Heart right ventricle (tissue), 16 donors: ENCODE measurements around the gene RUSF1. TPM values are rescaled to one million over a fixed set of nuclear protein-coding genes. Genes with fewer than 3 reads are reported as not detected.

Experiments used
- ATAC-seq, 8 donors: fragments of 200-7000 bp; cut with Tn5 transposase; one replicate each; pipeline ENCODE4 v1.9.1; 2020; ENCODE audit warnings: mild to moderate bottlenecking in 8 of 8, moderate library complexity in 8 of 8, moderate number of reproducible peaks in 1 of 8
- DNase-seq, 2 donors: peaks; one replicate each; pipeline ENCODE4 v3.0.0-alpha.2; 2020
- H3K27ac ChIP-seq, 10 donors: fragments of 200-600 bp; sonication (generic) in 2 of 10; one replicate each; pipeline versions ENCODE4 v1.5.0 to v1.8.0; 2020 to 2022; ENCODE audit warnings: mild to moderate bottlenecking in 3 of 10
- H3K27me3 ChIP-seq, 7 donors: fragments of 200-600 bp; one replicate each; pipeline ENCODE4 v1.8.0; 2021 to 2022; ENCODE audit warnings: mild to moderate bottlenecking in 2 of 7
- H3K36me3 ChIP-seq, 9 donors: fragments of 200-600 bp; sonication (generic) in 1 of 9; one replicate each; pipeline versions ENCODE4 v1.5.0 to v1.8.0; 2020 to 2022; ENCODE audit warnings: mild to moderate bottlenecking in 2 of 9
- H3K4me1 ChIP-seq, 9 donors: fragments of 200-600 bp; sonication (generic) in 1 of 9; one replicate each; pipeline versions ENCODE4 v1.5.0 to v1.8.0; 2020 to 2022; ENCODE audit warnings: mild to moderate bottlenecking in 4 of 9
- H3K4me3 ChIP-seq, 10 donors: fragments of 200-600 bp; sonication (generic) in 2 of 10; one replicate each; pipeline versions ENCODE4 v1.5.0 to v1.8.0; 2020 to 2022; ENCODE audit warnings: mild to moderate bottlenecking in 7 of 10, moderate library complexity in 2 of 10
- H3K9me3 ChIP-seq, 11 donors: fragments of 200-600 bp in 10 of 11; sonication (generic) in 2 of 11; one replicate each; pipeline versions ENCODE4 v1.5.0 to v1.8.0; 2013 to 2022; ENCODE audit warnings: mild to moderate bottlenecking in 2 of 11, control low read depth in 1 of 11, moderate library complexity in 1 of 11
- WGBS, 2 donors: extraction: QIAGEN DNeasy Blood & Tissue Kit; methylation state at CpG; one replicate each; pipeline ENCODE4 v1.1.7; 2013; ENCODE audit warnings: inconsistent platforms in 1 of 2; 5-methylcytosine and 5-hydroxymethylcytosine counted together
- intact Hi-C, 10 donors: fragments of 100-400 bp; cut with DNase I; formaldehyde crosslinking; loops; one replicate each; pipeline versions ENCODE4 v1.11.1 to v1.14.2; 2022
- polyA plus RNA-seq, 2 donors: library from polyadenylated mRNA; stranded (reverse); fragments of 200-250 nt; gene quantifications; one replicate each; pipeline ENCODE4 v1.2.3, GENCODE V29; 2013
- total RNA-seq, 10 donors: library from RNA; stranded (reverse); fragmentation: NEBNext Ultra II Directional in 3 of 10; extraction: Animal tissue kit (Norgen Biotek cat#: 25700) in 3 of 10; gene quantifications; one replicate each; pipeline versions ENCODE4 v1.2.1 to v1.2.4, GENCODE V29; 2021 to 2023
- TF ChIP-seq, protein P1 (sequence below), 9 donors: fragments of 200-600 bp; sonication (generic) in 2 of 9; IDR thresholded peaks; one replicate each; pipeline versions ENCODE4 v1.5.0 to v1.8.0; 2021 to 2022; ENCODE audit warnings: antibody characterized with exemption in 9 of 9, mild to moderate bottlenecking in 5 of 9, moderate library complexity in 1 of 9
- donor health status: Arrhythmogenic right ventricular cardiomyopathy.
- donor health status: ischemic (EF 13 %, LVEDD 7.1; RV severe dilation, severe dysfunction).
- donor health status: healthy with polysubstance abuse.
- donor health status: DM: no; HTN: yes; CAD: no.
- donor health status: DM: no; HTN: no; CAD: no.
- donor health status: ischemic (EF 25% LVEDD 6.9; RV normal size, moderate dysfunction).
- donor health status: ischemic (EF 25% LVEDD 5.7; RV mildly dilated, moderate dysfunction).
- donor health status: healthy.
- donor health status: DM: yes; HTN: yes; CAD: no.
- donor health status: Ischemic cardiomyopathy.
- donor health status: ischemic (EF 35%, LVEDD 5.7; RV mildly dilated, moderate dysfunction).
- donor health status: nonischemic (EF 11% LVEDD 7.7; RV severe dilation, severe dysfunction).
- donor health status: DM: yes; HTN: yes; CAD: no.
- donor health status: PGD.
- donor health status: ischemic (EF 29% LVEDD 5.4; RV normal size, mild dysfunction).
- donor health status: nonischemic (EF 23%, LVEDD 6.1; RV moderate dilation, normal function).

RUSF1 gene
- total and polyA plus RNA-seq, 12 donors = 21.9 to 44.4 (median 25.0) TPM

DNA sequence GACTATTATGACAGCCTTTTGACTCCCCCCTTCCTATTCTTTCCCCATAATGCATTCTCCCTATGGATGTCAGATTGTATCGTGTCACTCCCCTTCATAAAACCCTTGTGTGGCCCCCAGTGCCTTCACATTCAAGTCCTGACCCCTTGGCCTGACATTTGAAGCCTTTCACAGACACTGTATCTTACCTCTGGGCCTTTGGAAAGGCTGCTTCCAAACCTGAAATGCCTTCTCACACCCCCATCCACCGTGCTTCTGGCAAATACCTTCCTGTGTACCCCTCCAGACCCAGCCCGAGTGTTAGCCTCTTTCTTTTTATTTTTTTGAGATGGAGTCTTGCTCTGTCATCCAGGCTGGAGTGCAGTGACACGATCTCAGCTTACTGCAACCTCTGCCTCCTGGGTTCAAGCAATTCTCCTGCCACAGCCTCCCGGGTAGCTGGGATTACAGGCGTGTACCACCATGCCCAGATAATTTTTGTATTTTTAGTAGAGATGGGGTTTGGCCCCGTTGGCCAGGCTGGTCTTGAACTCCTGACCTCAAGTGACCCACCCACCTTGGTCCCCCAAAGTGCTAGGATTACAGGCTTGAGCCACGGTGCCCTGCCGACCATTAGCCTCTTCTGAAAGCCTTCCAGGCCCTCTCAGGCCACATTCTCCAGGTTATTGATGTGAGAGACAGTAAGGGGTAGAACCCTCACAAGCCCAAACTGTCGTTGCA lies 46.8 kb downstream of the RUSF1 start:
- H3K4me1 ChIP-seq = peaks cover 9 to 33% (median 30%) of the 10 kb centered on the region in 9 donors
- no peaks in the 10 kb centered on the region for H3K27me3 ChIP-seq
- no peak for DNase-seq
- WGBS, 2 donors = 90 to 93% methylated on average over 10 of the region's 10 CpGs
- H3K4me3 ChIP-seq = no peak overlapping the region
- peaks cover 0 to 49% (median 23%) of the 10 kb centered on the region in 9 donors for H3K36me3 ChIP-seq
- no peak for ATAC-seq
- no peak overlapping the region for H3K27ac ChIP-seq
- TF ChIP-seq, protein P1, sequence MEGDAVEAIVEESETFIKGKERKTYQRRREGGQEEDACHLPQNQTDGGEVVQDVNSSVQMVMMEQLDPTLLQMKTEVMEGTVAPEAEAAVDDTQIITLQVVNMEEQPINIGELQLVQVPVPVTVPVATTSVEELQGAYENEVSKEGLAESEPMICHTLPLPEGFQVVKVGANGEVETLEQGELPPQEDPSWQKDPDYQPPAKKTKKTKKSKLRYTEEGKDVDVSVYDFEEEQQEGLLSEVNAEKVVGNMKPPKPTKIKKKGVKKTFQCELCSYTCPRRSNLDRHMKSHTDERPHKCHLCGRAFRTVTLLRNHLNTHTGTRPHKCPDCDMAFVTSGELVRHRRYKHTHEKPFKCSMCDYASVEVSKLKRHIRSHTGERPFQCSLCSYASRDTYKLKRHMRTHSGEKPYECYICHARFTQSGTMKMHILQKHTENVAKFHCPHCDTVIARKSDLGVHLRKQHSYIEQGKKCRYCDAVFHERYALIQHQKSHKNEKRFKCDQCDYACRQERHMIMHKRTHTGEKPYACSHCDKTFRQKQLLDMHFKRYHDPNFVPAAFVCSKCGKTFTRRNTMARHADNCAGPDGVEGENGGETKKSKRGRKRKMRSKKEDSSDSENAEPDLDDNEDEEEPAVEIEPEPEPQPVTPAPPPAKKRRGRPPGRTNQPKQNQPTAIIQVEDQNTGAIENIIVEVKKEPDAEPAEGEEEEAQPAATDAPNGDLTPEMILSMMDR (IDR thresholded peaks at IDR 0.05) = no peak
- H3K9me3 ChIP-seq = no peaks in the 10 kb centered on the region
- intact Hi-C loops = loop anchor here in 3 of 10 donors (5.0 to 10.0 kb wide), 2 partner anchors 41 to 413 kb away; partner anchors contain the start of gene ZNF267 (in 2 of the 3)

DNA sequence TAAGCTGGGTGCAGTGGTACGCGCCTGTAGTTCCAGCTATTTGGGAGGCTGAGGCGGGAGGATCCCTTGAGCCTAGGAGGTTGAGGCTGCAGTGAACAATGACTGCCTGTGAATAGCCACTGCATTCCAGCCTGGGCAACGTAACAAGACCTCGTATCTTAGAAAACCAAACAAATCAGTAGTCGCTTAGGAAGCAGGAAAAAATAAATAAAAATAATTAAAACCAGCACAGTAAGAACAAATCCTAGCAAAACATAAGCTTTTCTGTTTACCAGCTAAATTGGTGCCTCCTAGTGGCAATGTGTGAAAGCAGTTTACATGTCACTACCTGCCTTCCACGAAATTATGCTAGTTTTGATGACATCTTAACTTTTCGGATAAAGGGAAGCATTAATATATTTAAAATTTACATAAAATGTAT lies 47.6 kb downstream of the RUSF1 start:
- WGBS, 2 donors = 58 to 67% methylated on average over 8 of the region's 8 CpGs

DNA sequence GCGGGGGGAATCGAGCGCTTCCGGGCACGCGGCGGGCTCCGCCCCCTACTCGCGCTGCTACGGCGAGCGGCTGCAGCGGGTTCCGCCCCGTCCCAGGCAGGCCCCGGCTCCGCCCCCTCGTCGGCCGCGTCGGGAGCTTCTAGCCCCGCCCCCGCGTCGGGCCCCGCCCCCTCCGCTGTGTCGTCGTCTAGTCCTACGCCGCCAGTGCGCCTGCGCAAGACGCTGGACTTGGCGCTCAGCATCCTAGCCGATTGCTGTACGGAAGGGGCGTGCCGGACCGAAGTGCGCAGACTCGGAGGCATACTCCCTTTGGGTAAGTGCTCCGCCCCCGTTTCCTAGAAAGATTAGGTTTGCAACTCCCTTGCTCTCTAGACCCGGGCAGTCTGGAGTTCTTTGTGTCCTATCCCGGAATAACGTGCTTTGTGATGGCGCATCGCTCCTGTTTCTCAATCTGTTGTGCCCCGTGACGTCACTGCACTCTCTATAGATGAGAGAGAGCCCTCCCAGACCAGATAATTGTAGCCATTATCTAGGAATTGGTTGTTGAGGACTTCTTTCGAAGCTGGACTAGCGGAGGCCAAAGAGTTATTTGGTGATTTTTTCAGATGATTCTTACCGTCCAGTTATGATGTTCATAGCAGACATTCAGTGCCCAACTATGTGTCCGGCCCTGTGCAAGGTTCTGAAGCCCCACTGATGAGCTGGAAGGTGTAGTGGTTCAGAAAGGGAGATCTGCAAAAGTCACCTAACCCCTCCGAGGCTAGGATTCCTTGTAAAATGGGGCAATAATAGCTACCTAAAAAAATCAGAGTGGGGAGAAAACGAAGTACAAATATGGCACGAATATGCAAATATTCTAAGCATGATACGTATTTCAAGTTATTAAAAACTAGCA lies 48.3 kb downstream of the RUSF1 start:
- Histone ChIP-seq H3K27ac (peak overlapping the region; percentile 95 to 100 (median 98)), H3K4me3 (peak overlapping the region; percentile 37 to 90 (median 75)), H3K9me3 (no peaks in the 10 kb centered on the region), H3K27me3 (no peaks in the 10 kb centered on the region), H3K4me1 (peaks cover 9 to 48% (median 43%) of the 10 kb centered on the region in 9 donors), H3K36me3 (peaks cover 0 to 39% (median 22%) of the 10 kb centered on the region in 9 donors)
- 2 to 3% methylated on average over 53 to 61 of the region's 61 CpGs for whole genome bisulfite sequencing, 2 donors
- ATAC-seq (peak; percentile 88 to 95 (median 92)), DNase-seq (peak; percentile 100)
- intact Hi-C loops = loop anchor here in 7 of 10 donors (1.0 to 10.0 kb wide), 11 partner anchors 42 to 503 kb away; partner anchors contain the start of genes FUS (in 3 of the 7), ZNF267 (in 3 of the 7), RUSF1 (in 2 of the 7) and KAT8 (in 1 of the 7)
- TF ChIP-seq, protein P1 (IDR thresholded peaks at IDR 0.05) = no peak

More for the DNA sequence above, 47.6 kb downstream of the RUSF1 start:
- TF ChIP-seq, protein P1 (IDR thresholded peaks at IDR 0.05) = peak; percentile 21 to 70 (median 57)
- H3K4me3 ChIP-seq = peak overlapping the region in 8 of 10 donors; percentile 21 to 90 (median 75)
- H3K27ac ChIP-seq = peak overlapping the region in 8 of 10 donors; percentile 61 to 100 (median 99)
- H3K27me3 ChIP-seq = no peaks in the 10 kb centered on the region
- no peaks in the 10 kb centered on the region for H3K9me3 ChIP-seq
- ATAC-seq (no peak), DNase-seq (no peak)
- H3K36me3 ChIP-seq = peaks cover 0 to 42% (median 23%) of the 10 kb centered on the region in 9 donors
- H3K4me1 ChIP-seq = peaks cover 9 to 41% (median 37%) of the 10 kb centered on the region in 9 donors
- intact Hi-C loops = loop anchor here in 4 of 10 donors (1.0 to 10.0 kb wide), 3 partner anchors 42 to 414 kb away; partner anchors contain the start of genes ZNF267 (in 2 of the 4) and RUSF1 (in 1 of the 4)
